ENCODE measurements around the gene BLOC1S6. TPM values are rescaled to one million over a fixed set of nuclear protein-coding genes. Genes with fewer than 3 reads are reported as not detected.

The BLOC1S6 gene
- polyA plus RNA-seq, 1 experiment, result 39.0 TPM

GRCh38 chr15:45544266-45545023, 42.7 kb upstream of the BLOC1S6 start:
- no peak for DNase-seq (ENCODE audit: low read depth, low spot score)
- no peak for TF ChIP-seq CTCF (IDR thresholded peaks at IDR 0.05; ENCODE audit: low read depth, low read length)
- no peak overlapping the region for H3K27ac ChIP-seq (ENCODE audit: low read depth, low read length)
- POLR2A ChIA-PET, result no interaction called here
- no peaks in the 10 kb centered on the region for H3K27me3 ChIP-seq (ENCODE audit: control insufficient read depth, insufficient read depth, low read length)
- no peaks in the 10 kb centered on the region for H3K9me3 ChIP-seq (ENCODE audit: control insufficient read depth, insufficient read depth, low read length)
- H3K4me3 ChIP-seq (ENCODE audit: low read depth, low read length), result no peak overlapping the region
- CTCF ChIA-PET, result no interaction called here

GRCh38 chr15:45546789-45547188, 40.4 kb upstream of the BLOC1S6 start:
- Histone ChIP-seq H3K27me3 (ENCODE audit: control insufficient read depth, insufficient read depth, low read length) (no peaks in the 10 kb centered on the region), H3K4me3 (ENCODE audit: low read depth, low read length) (no peak overlapping the region), H3K9me3 (ENCODE audit: control insufficient read depth, insufficient read depth, low read length) (no peaks in the 10 kb centered on the region), H3K27ac (ENCODE audit: low read depth, low read length) (no peak overlapping the region)
- ChIA-PET POLR2A (no interaction called here), CTCF (interaction anchor here (0.6 kb wide), 1 partner anchor 87 kb away, joined by 3 read pairs; no protein-coding TSS in a partner anchor)
- no peak for DNase-seq (ENCODE audit: low read depth, low spot score)
- no peak for TF ChIP-seq CTCF (IDR thresholded peaks at IDR 0.05; ENCODE audit: low read depth, low read length)

GRCh38 chr15:45548753-45549520, 38.2 kb upstream of the BLOC1S6 start:
- no peak for TF ChIP-seq CTCF (IDR thresholded peaks at IDR 0.05; ENCODE audit: low read depth, low read length)
- Histone ChIP-seq H3K9me3 (ENCODE audit: control insufficient read depth, insufficient read depth, low read length) (no peaks in the 10 kb centered on the region), H3K27me3 (ENCODE audit: control insufficient read depth, insufficient read depth, low read length) (no peaks in the 10 kb centered on the region), H3K4me3 (ENCODE audit: low read depth, low read length) (no peak overlapping the region), H3K27ac (ENCODE audit: low read depth, low read length) (no peak overlapping the region)
- ChIA-PET POLR2A (interaction anchor here (2.0 kb wide), 1 partner anchor 39 kb away, joined by 7 read pairs; the partner anchor contains the start of gene BLOC1S6), CTCF (interaction anchor here (0.8 to 1.5 kb wide), 2 partner anchors 118 to 156 kb away, joined by 3 read pairs; no protein-coding TSS in a partner anchor)
- DNase-seq (ENCODE audit: low read depth, low spot score), result no peak

- Histone ChIP-seq H3K27me3 (ENCODE audit: control insufficient read depth, insufficient read depth, low read length) (no peaks in the 10 kb centered on the region), H3K9me3 (ENCODE audit: control insufficient read depth, insufficient read depth, low read length) (no peaks in the 10 kb centered on the region), H3K27ac (ENCODE audit: low read depth, low read length) (no peak overlapping the region), H3K4me3 (ENCODE audit: low read depth, low read length) (no peak overlapping the region)
- ChIA-PET CTCF (interaction anchor here (0.8 to 1.5 kb wide), 3 partner anchors 13 to 156 kb away, joined by 3 read pairs; no protein-coding TSS in a partner anchor), POLR2A (interaction anchor here (2.0 kb wide), 1 partner anchor 38 kb away, joined by 7 read pairs; the partner anchor contains the start of gene BLOC1S6)
- no peak for DNase-seq (ENCODE audit: low read depth, low spot score)
- no peak for TF ChIP-seq CTCF (IDR thresholded peaks at IDR 0.05; ENCODE audit: low read depth, low read length)
Observed at GRCh38 chr15:45549541-45550220, 37.5 kb upstream of the BLOC1S6 start.
